ENCODE measurements around the gene SUN2. TPM values are rescaled to one million over a fixed set of nuclear protein-coding genes. Genes with fewer than 3 reads are reported as not detected.
A peak's percentile ranks its signal among the peaks of the same experiment; 100 is the strongest.

The SUN2 gene
- polyA plus RNA-seq, 3 donors, result 95.8 to 159 (median 97.8) TPM

DNA sequence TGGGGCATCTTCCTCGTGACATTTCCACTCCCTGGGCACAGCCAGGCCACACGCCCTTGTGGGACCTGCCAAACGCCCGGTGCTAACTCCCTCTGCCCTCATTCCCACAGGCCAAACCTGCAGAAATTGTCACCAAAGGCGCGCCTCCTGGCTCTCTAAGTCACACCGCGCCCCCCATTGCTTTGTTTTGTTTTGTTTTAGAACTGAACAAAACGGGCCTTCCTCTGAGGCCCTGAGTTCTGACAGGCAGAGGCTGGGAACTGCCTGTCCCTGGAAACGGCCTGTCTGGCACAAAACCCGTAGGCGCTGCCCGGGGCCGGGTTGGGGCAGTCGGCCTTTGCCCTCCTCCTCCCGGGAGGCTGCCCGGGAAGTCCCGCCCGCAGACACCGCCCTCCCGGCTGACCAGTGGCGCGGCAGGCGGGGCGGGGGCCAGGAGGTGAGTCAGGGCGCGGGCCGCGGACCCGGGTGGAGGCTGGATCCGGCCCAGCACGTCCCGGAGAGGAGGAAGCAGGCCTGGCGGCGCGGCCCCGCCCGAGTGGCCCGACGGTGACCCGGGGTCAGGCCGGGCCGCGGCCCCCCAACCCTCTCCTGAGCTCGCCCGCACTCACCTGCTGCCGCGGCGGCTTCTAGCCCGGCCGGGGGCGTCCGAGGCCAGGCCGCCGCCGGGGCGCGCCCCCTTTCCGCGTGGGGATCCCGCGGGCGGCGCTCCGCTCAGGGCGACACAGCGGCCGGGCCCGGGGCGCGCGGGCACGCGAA, 465 bp downstream of the SUN2 start:
- Mint-ChIP-seq H3K4me3 (peak overlapping the region; percentile 93 to 97), H3K27ac (peak overlapping the region; percentile 98 to 100 (median 99)), H3K27me3 (ENCODE audit: low read depth in 3 of 3) (peaks cover 0 to 3% (median 0%) of the 10 kb centered on the region in 3 donors), H3K4me1 (peaks cover 73% of the 10 kb centered on the region), H3K36me3 (peaks cover 20 to 37% of the 10 kb centered on the region in 2 donors), H3K9me3 (peaks cover 0 to 3% (median 0%) of the 10 kb centered on the region in 7 donors)
- H3K9ac ChIP-seq (ENCODE audit: insufficient read depth, low read length, poor library complexity, severe bottlenecking), result peak overlapping the region; percentile 91
- H3K4me2 ChIP-seq (replicated peaks; ENCODE audit: extremely low read depth, low read length, poor library complexity, severe bottlenecking), result peak overlapping the region; percentile 99
- TF ChIP-seq, protein P1, sequence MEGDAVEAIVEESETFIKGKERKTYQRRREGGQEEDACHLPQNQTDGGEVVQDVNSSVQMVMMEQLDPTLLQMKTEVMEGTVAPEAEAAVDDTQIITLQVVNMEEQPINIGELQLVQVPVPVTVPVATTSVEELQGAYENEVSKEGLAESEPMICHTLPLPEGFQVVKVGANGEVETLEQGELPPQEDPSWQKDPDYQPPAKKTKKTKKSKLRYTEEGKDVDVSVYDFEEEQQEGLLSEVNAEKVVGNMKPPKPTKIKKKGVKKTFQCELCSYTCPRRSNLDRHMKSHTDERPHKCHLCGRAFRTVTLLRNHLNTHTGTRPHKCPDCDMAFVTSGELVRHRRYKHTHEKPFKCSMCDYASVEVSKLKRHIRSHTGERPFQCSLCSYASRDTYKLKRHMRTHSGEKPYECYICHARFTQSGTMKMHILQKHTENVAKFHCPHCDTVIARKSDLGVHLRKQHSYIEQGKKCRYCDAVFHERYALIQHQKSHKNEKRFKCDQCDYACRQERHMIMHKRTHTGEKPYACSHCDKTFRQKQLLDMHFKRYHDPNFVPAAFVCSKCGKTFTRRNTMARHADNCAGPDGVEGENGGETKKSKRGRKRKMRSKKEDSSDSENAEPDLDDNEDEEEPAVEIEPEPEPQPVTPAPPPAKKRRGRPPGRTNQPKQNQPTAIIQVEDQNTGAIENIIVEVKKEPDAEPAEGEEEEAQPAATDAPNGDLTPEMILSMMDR (IDR thresholded peaks at IDR 0.05), result no peak
- H3K27me3 ChIP-seq (ENCODE audit: control insufficient read depth in 2 of 2, insufficient read depth in 2 of 2, low read length in 2 of 2), result no peaks in the 10 kb centered on the region
- H3K4me3 ChIP-seq (replicated peaks in 1 of 3; ENCODE audit: low read depth in 2 of 3, low read length in 3 of 3), result peak overlapping the region; percentile 88 to 98 (median 92)
- no peaks in the 10 kb centered on the region for H3K9me3 ChIP-seq (replicated peaks in 1 of 2; ENCODE audit: control insufficient read depth in 1 of 2, insufficient read depth in 1 of 2, low read length in 2 of 2)
- H3K4me1 ChIP-seq (ENCODE audit: control insufficient read depth in 1 of 2, insufficient read depth in 2 of 2, low read length in 2 of 2), result peaks cover 71 to 77% of the 10 kb centered on the region in 2 donors
- H3K36me3 ChIP-seq (replicated peaks in 1 of 2; ENCODE audit: control insufficient read depth in 1 of 2, insufficient read depth in 2 of 2, low read length in 2 of 2), result peaks cover 14 to 22% of the 10 kb centered on the region in 2 donors
- WGBS (ENCODE audit: insufficient coverage), result under 1% methylated on average over 74 of the region's 74 CpGs
- DNase-seq, result peak; percentile 92 to 95 (median 94)
- peaks cover 22% of the 10 kb centered on the region for H4K20me1 ChIP-seq (ENCODE audit: insufficient read depth, low read length)
- peaks cover 69% of the 10 kb centered on the region for H3K79me2 ChIP-seq (ENCODE audit: insufficient read depth, low read length)
- H3K27ac ChIP-seq (ENCODE audit: low read depth in 1 of 2, low read length in 2 of 2), result peak overlapping the region; percentile 99 to 100
- no peak overlapping the region for H2AFZ ChIP-seq (ENCODE audit: insufficient read depth, low read depth, low read length, poor library complexity, severe bottlenecking)
- intact Hi-C loops (cut with micrococcal nuclease), result loop anchor here in 1 of 2 donors (5.0 to 10.0 kb wide), 4 partner anchors 48 to 769 kb away; partner anchors contain the start of genes ATF4, CBX6 and GTPBP1

GRCh38 chr22:38754751-38755154, 1.0 kb downstream of the SUN2 start:
- Mint-ChIP-seq H3K4me1 (peaks cover 72% of the 10 kb centered on the region), H3K27me3 (ENCODE audit: low read depth in 3 of 3) (peaks cover 0 to 3% (median 0%) of the 10 kb centered on the region in 3 donors), H3K9me3 (peaks cover 0 to 3% (median 0%) of the 10 kb centered on the region in 7 donors), H3K36me3 (peaks cover 25 to 42% of the 10 kb centered on the region in 2 donors), H3K27ac (peak overlapping the region; percentile 98 to 100 (median 99)), H3K4me3 (peak overlapping the region; percentile 93 to 97)
- WGBS (ENCODE audit: insufficient coverage), result 0% methylated on average over 6 of the region's 12 CpGs
- no peak overlapping the region for H2AFZ ChIP-seq (ENCODE audit: insufficient read depth, low read depth, low read length, poor library complexity, severe bottlenecking)
- DNase-seq, result peak; percentile 83 to 91 (median 85)
- TF ChIP-seq, protein P1 (IDR thresholded peaks at IDR 0.05), result no peak
- H3K4me3 ChIP-seq (replicated peaks in 1 of 3; ENCODE audit: low read depth in 2 of 3, low read length in 3 of 3), result peak overlapping the region; percentile 88 to 98 (median 92)
- intact Hi-C loops (cut with micrococcal nuclease), result loop anchor here (5.0 to 10.0 kb wide), 4 partner anchors 47 to 770 kb away; partner anchors contain the start of genes GTPBP1 (in 2 of the 2), ATF4 (in 1 of the 2) and CBX6 (in 1 of the 2)
- no peaks in the 10 kb centered on the region for H3K9me3 ChIP-seq (replicated peaks in 1 of 2; ENCODE audit: control insufficient read depth in 1 of 2, insufficient read depth in 1 of 2, low read length in 2 of 2)
- H3K27ac ChIP-seq (ENCODE audit: low read depth in 1 of 2, low read length in 2 of 2), result peak overlapping the region; percentile 99 to 100
- H3K27me3 ChIP-seq (ENCODE audit: control insufficient read depth in 2 of 2, insufficient read depth in 2 of 2, low read length in 2 of 2), result no peaks in the 10 kb centered on the region
- peaks cover 20 to 27% of the 10 kb centered on the region in 2 donors for H3K36me3 ChIP-seq (replicated peaks in 1 of 2; ENCODE audit: control insufficient read depth in 1 of 2, insufficient read depth in 2 of 2, low read length in 2 of 2)
- peak overlapping the region; percentile 99 for H3K4me2 ChIP-seq (replicated peaks; ENCODE audit: extremely low read depth, low read length, poor library complexity, severe bottlenecking)
- H3K79me2 ChIP-seq (ENCODE audit: insufficient read depth, low read length), result peaks cover 75% of the 10 kb centered on the region
- H3K4me1 ChIP-seq (ENCODE audit: control insufficient read depth in 1 of 2, insufficient read depth in 2 of 2, low read length in 2 of 2), result peaks cover 71 to 79% of the 10 kb centered on the region in 2 donors
- H3K9ac ChIP-seq (ENCODE audit: insufficient read depth, low read length, poor library complexity, severe bottlenecking), result peak overlapping the region; percentile 91
- peaks cover 28% of the 10 kb centered on the region for H4K20me1 ChIP-seq (ENCODE audit: insufficient read depth, low read length)
